Measurements from ENCODE around the gene RAB9B. TPM values are rescaled to one million over a fixed set of nuclear protein-coding genes. Genes with fewer than 3 reads are reported as not detected.

The RAB9B gene, protein sequence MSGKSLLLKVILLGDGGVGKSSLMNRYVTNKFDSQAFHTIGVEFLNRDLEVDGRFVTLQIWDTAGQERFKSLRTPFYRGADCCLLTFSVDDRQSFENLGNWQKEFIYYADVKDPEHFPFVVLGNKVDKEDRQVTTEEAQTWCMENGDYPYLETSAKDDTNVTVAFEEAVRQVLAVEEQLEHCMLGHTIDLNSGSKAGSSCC
- total RNA-seq: 1.5 TPM
- 1.3 TPM for polyA plus RNA-seq
- long read RNA-seq, donor 1: 0 reads
- long read RNA-seq, donor 2, partial matches to known transcripts: 0 of 1 reads
- long read RNA-seq, donor 2, other reads (novel, unspliced or antisense): 0 of 1 reads
- long read RNA-seq, donor 3, partial matches to known transcripts: 0 of 1 reads
- long read RNA-seq, donor 3, other reads (novel, unspliced or antisense): 0 of 1 reads
- long read RNA-seq, donor 4: 0 reads
- long read RNA-seq, donor 5: 0 reads
- long read RNA-seq, donor 6, partial matches to known transcripts: 0 of 1 reads
- long read RNA-seq, donor 6, other reads (novel, unspliced or antisense): 0 of 1 reads
- long read RNA-seq, donor 7: 0 reads
- long read RNA-seq, donor 8, partial matches to known transcripts: 0 of 1 reads
- long read RNA-seq, donor 8, other reads (novel, unspliced or antisense): 0 of 1 reads
- long read RNA-seq, donor 9: 0 reads
- long read RNA-seq, donor 10, partial matches to known transcripts: 0 of 2 reads
- long read RNA-seq, donor 10, other reads (novel, unspliced or antisense): 0 of 2 reads

DNA sequence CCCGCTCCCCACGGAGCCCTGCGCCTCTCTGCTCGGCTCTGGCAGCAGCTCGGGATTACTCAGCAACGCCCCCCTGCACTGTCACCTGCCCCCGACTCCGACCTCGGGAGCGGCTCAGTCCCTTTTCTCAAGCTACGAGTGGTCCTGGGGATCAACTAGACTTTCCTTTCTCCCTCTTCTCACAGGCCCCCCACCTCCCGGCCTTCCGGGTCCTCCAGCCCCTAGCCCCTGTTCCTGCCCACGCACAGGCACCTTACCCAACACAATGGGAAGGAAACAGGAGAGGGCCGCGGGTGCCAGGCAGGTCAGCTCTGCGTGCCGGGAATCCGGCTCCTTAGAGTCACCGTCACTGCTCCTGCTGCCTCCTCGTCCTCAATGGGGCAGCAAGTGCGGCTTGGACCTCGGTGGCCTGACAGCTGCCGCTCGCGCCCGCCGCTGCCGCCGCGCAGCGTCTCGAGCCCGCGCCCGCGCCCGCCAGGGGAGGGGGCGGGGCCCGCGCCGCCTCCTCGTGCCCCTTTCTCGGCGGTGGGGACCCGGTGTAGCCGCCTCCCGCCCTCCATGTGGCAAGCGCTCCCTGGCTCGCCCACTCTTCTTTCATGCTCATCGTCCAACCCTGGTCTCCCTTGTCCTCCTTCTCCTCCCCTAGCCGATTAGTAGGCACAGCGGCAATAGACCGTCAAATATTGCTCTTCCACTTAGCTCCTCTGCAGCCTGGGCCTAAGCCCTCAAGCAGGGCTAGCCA is at the start of gene RAB9B:
Gene RAB9B (minus strand): TSS at position 455 of the 742 bp plus-strand sequence. CDS start 6,473 bp downstream, outside the sequence.
- Histone ChIP-seq H3K9me3 (ENCODE audit: control insufficient read depth in 2 of 2, insufficient read depth in 1 of 2, low read length in 1 of 2) (no peaks in the 10 kb centered on the region), H3K4me3 (ENCODE audit: low read length in 2 of 2) (peak within 1 kb of the TSS; percentile 65 to 67), H3K4me1 (ENCODE audit: control insufficient read depth in 2 of 2, insufficient read depth in 2 of 2, low read length in 2 of 2) (peaks cover 0 to 2% of the 10 kb centered on the region in 2 donors), H3K36me3 (ENCODE audit: control insufficient read depth in 2 of 2, insufficient read depth in 2 of 2, low read length in 1 of 2) (no peaks in the 10 kb centered on the region), H3K27me3 (ENCODE audit: control insufficient read depth in 2 of 2, insufficient read depth in 1 of 2, low read length in 1 of 2) (peaks cover 0 to 12% of the 10 kb centered on the region in 2 donors), H3K27ac (ENCODE audit: low read depth in 1 of 2, low read length in 1 of 2) (no peak within 1 kb of the TSS)
- peak in 8 of 9 donors; percentile 43 to 80 (median 58) for DNase-seq (ENCODE audit: low read depth in 6 of 9, low spot score in 9 of 9)
- WGBS: 1% methylated on average over 53 of the region's 54 CpGs

GRCh38 chrX:103879339-103879738 is 47.3 kb upstream of the RAB9B start:
- Histone ChIP-seq H3K36me3 (ENCODE audit: control insufficient read depth in 2 of 2, insufficient read depth in 2 of 2, low read length in 1 of 2) (no peaks in the 10 kb centered on the region), H3K4me1 (ENCODE audit: control insufficient read depth in 2 of 2, insufficient read depth in 2 of 2, low read length in 2 of 2) (no peaks in the 10 kb centered on the region), H3K27ac (ENCODE audit: low read depth in 1 of 2, low read length in 1 of 2) (no peak overlapping the region), H3K9me3 (ENCODE audit: control insufficient read depth in 2 of 2, insufficient read depth in 1 of 2, low read length in 1 of 2) (no peaks in the 10 kb centered on the region), H3K27me3 (ENCODE audit: control insufficient read depth in 2 of 2, insufficient read depth in 1 of 2, low read length in 1 of 2) (no peaks in the 10 kb centered on the region), H3K4me3 (ENCODE audit: low read length in 2 of 2) (no peak overlapping the region)
- no peak for DNase-seq (ENCODE audit: low read depth in 6 of 9, low spot score in 9 of 9)
- 100% methylated on average over 2 of the region's 2 CpGs for WGBS

GRCh38 chrX:103878466-103879122 is 46.5 kb upstream of the RAB9B start:
- no peak overlapping the region for H3K27ac ChIP-seq (ENCODE audit: low read depth in 1 of 2, low read length in 1 of 2)
- no peaks in the 10 kb centered on the region for H3K9me3 ChIP-seq (ENCODE audit: control insufficient read depth in 2 of 2, insufficient read depth in 1 of 2, low read length in 1 of 2)
- H3K27me3 ChIP-seq (ENCODE audit: control insufficient read depth in 2 of 2, insufficient read depth in 1 of 2, low read length in 1 of 2): no peaks in the 10 kb centered on the region
- H3K4me1 ChIP-seq (ENCODE audit: control insufficient read depth in 2 of 2, insufficient read depth in 2 of 2, low read length in 2 of 2): no peaks in the 10 kb centered on the region
- H3K4me3 ChIP-seq (ENCODE audit: low read length in 2 of 2): no peak overlapping the region
- no peak for DNase-seq (ENCODE audit: low read depth in 6 of 9, low spot score in 9 of 9)
- H3K36me3 ChIP-seq (ENCODE audit: control insufficient read depth in 2 of 2, insufficient read depth in 2 of 2, low read length in 1 of 2): no peaks in the 10 kb centered on the region
- WGBS: 96% methylated on average over 8 of the region's 8 CpGs

GRCh38 chrX:103877571-103877970 is 45.5 kb upstream of the RAB9B start:
- Histone ChIP-seq H3K27me3 (ENCODE audit: control insufficient read depth in 2 of 2, insufficient read depth in 1 of 2, low read length in 1 of 2) (no peaks in the 10 kb centered on the region), H3K9me3 (ENCODE audit: control insufficient read depth in 2 of 2, insufficient read depth in 1 of 2, low read length in 1 of 2) (no peaks in the 10 kb centered on the region), H3K36me3 (ENCODE audit: control insufficient read depth in 2 of 2, insufficient read depth in 2 of 2, low read length in 1 of 2) (no peaks in the 10 kb centered on the region), H3K4me1 (ENCODE audit: control insufficient read depth in 2 of 2, insufficient read depth in 2 of 2, low read length in 2 of 2) (no peaks in the 10 kb centered on the region), H3K4me3 (ENCODE audit: low read length in 2 of 2) (no peak overlapping the region), H3K27ac (ENCODE audit: low read depth in 1 of 2, low read length in 1 of 2) (no peak overlapping the region)
- WGBS: 99% methylated on average over 3 of the region's 3 CpGs
- DNase-seq (ENCODE audit: low read depth in 6 of 9, low spot score in 9 of 9): no peak

GRCh38 chrX:103864886-103865534 is 33.0 kb upstream of the RAB9B start:
- Histone ChIP-seq H3K4me1 (ENCODE audit: control insufficient read depth in 2 of 2, insufficient read depth in 2 of 2, low read length in 2 of 2) (no peaks in the 10 kb centered on the region), H3K36me3 (ENCODE audit: control insufficient read depth in 2 of 2, insufficient read depth in 2 of 2, low read length in 1 of 2) (no peaks in the 10 kb centered on the region), H3K27me3 (ENCODE audit: control insufficient read depth in 2 of 2, insufficient read depth in 1 of 2, low read length in 1 of 2) (no peaks in the 10 kb centered on the region), H3K4me3 (ENCODE audit: low read length in 2 of 2) (no peak overlapping the region), H3K9me3 (ENCODE audit: control insufficient read depth in 2 of 2, insufficient read depth in 1 of 2, low read length in 1 of 2) (no peaks in the 10 kb centered on the region), H3K27ac (ENCODE audit: low read depth in 1 of 2, low read length in 1 of 2) (no peak overlapping the region)
- WGBS: 78% methylated on average over 5 of the region's 5 CpGs
- no peak for DNase-seq (ENCODE audit: low read depth in 6 of 9, low spot score in 9 of 9)

DNA sequence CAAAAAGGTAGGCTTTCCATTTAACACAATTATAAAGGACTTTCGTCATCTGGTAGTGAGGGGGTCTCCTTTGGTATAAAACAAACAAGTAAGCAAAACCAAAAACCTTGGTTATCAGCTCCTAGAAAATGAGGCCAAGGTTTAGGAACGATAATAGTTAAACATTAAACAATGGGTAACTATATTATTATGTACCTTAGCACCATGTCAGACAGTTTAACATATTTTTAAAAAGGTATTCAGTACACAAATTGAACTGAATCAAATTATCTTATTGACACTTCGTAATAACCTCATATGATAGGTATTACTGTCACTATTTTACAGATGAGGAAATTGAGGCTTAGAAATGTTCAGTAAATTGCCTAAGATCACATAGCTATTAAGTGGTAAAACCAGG is 32.1 kb upstream of the RAB9B start:
- Histone ChIP-seq H3K4me1 (ENCODE audit: control insufficient read depth in 2 of 2, insufficient read depth in 2 of 2, low read length in 2 of 2) (no peaks in the 10 kb centered on the region), H3K27ac (ENCODE audit: low read depth in 1 of 2, low read length in 1 of 2) (no peak overlapping the region), H3K4me3 (ENCODE audit: low read length in 2 of 2) (no peak overlapping the region), H3K36me3 (ENCODE audit: control insufficient read depth in 2 of 2, insufficient read depth in 2 of 2, low read length in 1 of 2) (no peaks in the 10 kb centered on the region), H3K27me3 (ENCODE audit: control insufficient read depth in 2 of 2, insufficient read depth in 1 of 2, low read length in 1 of 2) (no peaks in the 10 kb centered on the region), H3K9me3 (ENCODE audit: control insufficient read depth in 2 of 2, insufficient read depth in 1 of 2, low read length in 1 of 2) (no peaks in the 10 kb centered on the region)
- 97% methylated on average over 3 of the region's 3 CpGs for WGBS
- DNase-seq (ENCODE audit: low read depth in 6 of 9, low spot score in 9 of 9): no peak

GRCh38 chrX:103861200-103861599 is 29.1 kb upstream of the RAB9B start:
- H3K4me3 ChIP-seq (ENCODE audit: low read length in 2 of 2): no peak overlapping the region
- H3K36me3 ChIP-seq (ENCODE audit: control insufficient read depth in 2 of 2, insufficient read depth in 2 of 2, low read length in 1 of 2): no peaks in the 10 kb centered on the region
- H3K9me3 ChIP-seq (ENCODE audit: control insufficient read depth in 2 of 2, insufficient read depth in 1 of 2, low read length in 1 of 2): no peaks in the 10 kb centered on the region
- H3K27ac ChIP-seq (ENCODE audit: low read depth in 1 of 2, low read length in 1 of 2): no peak overlapping the region
- no peaks in the 10 kb centered on the region for H3K27me3 ChIP-seq (ENCODE audit: control insufficient read depth in 2 of 2, insufficient read depth in 1 of 2, low read length in 1 of 2)
- no peaks in the 10 kb centered on the region for H3K4me1 ChIP-seq (ENCODE audit: control insufficient read depth in 2 of 2, insufficient read depth in 2 of 2, low read length in 2 of 2)
- no peak for DNase-seq (ENCODE audit: low read depth in 6 of 9, low spot score in 9 of 9)

- no peaks in the 10 kb centered on the region for H3K9me3 ChIP-seq (ENCODE audit: control insufficient read depth in 2 of 2, insufficient read depth in 1 of 2, low read length in 1 of 2)
- H3K4me3 ChIP-seq (ENCODE audit: low read length in 2 of 2): no peak overlapping the region
- H3K4me1 ChIP-seq (ENCODE audit: control insufficient read depth in 2 of 2, insufficient read depth in 2 of 2, low read length in 2 of 2): no peaks in the 10 kb centered on the region
- H3K27me3 ChIP-seq (ENCODE audit: control insufficient read depth in 2 of 2, insufficient read depth in 1 of 2, low read length in 1 of 2): no peaks in the 10 kb centered on the region
- H3K36me3 ChIP-seq (ENCODE audit: control insufficient read depth in 2 of 2, insufficient read depth in 2 of 2, low read length in 1 of 2): no peaks in the 10 kb centered on the region
- no peak overlapping the region for H3K27ac ChIP-seq (ENCODE audit: low read depth in 1 of 2, low read length in 1 of 2)
- WGBS: 90% methylated on average over 1 of the region's 1 CpG
- DNase-seq (ENCODE audit: low read depth in 6 of 9, low spot score in 9 of 9): no peak
Observed at GRCh38 chrX:103849558-103849957, 17.5 kb upstream of the RAB9B start.

Data from thymus (tissue), 14 donors.